GM12873 (cell line): Measurements from ENCODE around the gene RFX2.

ENCODE experiments used
- TF ChIP-seq, protein P1 (sequence below): IDR thresholded peaks from 2 replicates; pipeline ENCODE4 v1.5.1; 2012; ENCODE audit warnings: low read depth, mild to moderate bottlenecking, moderate library complexity, low read length, control low read depth; ENCODE audit not compliant: insufficient read depth; ENCODE audit errors: missing control alignments

The RFX2 gene

DNA sequence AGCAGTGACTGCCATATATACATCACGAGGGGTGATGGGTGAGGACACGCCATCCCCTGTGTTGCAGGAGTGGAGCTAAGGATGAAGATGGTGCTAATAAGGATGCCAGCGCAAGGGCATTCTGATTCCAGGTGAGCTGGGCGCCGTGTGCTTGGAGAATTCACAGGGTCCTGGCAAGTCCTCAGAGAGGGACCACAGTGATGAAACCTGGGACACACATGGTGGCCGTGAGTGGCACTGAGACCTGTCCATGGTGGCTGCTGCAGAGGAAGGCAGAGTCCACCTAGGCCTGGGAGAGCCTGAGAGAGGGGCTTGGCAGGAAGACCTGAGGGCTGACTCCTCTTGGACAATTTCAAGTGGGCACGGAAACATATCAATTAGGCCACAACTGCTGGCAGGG is 65.2 kb downstream of the RFX2 start:
- TF ChIP-seq, protein P1, sequence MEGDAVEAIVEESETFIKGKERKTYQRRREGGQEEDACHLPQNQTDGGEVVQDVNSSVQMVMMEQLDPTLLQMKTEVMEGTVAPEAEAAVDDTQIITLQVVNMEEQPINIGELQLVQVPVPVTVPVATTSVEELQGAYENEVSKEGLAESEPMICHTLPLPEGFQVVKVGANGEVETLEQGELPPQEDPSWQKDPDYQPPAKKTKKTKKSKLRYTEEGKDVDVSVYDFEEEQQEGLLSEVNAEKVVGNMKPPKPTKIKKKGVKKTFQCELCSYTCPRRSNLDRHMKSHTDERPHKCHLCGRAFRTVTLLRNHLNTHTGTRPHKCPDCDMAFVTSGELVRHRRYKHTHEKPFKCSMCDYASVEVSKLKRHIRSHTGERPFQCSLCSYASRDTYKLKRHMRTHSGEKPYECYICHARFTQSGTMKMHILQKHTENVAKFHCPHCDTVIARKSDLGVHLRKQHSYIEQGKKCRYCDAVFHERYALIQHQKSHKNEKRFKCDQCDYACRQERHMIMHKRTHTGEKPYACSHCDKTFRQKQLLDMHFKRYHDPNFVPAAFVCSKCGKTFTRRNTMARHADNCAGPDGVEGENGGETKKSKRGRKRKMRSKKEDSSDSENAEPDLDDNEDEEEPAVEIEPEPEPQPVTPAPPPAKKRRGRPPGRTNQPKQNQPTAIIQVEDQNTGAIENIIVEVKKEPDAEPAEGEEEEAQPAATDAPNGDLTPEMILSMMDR = no peak

DNA sequence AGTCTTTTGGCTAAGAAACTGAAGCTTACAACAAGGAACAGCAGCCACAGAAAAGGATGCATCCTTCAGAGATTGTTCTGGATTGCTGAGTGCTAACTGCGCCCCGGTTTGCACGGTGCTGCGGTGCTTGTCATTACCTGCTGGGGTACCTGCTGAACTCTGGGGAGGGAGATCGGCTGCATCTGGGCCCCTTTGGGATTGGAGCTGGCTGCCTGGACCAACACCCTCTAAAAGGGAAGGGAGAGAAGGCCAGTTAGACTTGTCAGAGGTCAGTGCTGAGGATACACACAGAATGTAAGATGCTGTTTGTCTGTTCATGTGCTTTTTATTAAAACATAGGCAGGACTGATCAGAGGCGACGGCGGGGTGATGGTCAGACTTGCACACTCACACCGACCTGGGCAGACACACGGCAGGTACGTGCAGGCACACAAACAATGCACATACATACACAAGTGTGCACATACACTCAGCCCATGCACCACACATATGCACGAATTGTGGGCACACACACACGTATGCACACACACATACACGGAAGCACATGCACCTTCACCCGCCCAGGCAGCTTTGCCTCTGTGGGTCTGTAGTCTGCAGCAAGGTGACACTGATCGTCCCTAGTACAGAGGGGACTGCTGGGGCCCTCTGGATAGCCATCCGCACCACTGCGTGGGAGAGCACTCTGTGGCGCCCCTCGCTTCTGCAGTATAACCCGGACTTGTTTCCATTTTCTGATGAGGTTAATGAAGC is 66.1 kb downstream of the RFX2 start:
- TF ChIP-seq, protein P1 = no peak

DNA sequence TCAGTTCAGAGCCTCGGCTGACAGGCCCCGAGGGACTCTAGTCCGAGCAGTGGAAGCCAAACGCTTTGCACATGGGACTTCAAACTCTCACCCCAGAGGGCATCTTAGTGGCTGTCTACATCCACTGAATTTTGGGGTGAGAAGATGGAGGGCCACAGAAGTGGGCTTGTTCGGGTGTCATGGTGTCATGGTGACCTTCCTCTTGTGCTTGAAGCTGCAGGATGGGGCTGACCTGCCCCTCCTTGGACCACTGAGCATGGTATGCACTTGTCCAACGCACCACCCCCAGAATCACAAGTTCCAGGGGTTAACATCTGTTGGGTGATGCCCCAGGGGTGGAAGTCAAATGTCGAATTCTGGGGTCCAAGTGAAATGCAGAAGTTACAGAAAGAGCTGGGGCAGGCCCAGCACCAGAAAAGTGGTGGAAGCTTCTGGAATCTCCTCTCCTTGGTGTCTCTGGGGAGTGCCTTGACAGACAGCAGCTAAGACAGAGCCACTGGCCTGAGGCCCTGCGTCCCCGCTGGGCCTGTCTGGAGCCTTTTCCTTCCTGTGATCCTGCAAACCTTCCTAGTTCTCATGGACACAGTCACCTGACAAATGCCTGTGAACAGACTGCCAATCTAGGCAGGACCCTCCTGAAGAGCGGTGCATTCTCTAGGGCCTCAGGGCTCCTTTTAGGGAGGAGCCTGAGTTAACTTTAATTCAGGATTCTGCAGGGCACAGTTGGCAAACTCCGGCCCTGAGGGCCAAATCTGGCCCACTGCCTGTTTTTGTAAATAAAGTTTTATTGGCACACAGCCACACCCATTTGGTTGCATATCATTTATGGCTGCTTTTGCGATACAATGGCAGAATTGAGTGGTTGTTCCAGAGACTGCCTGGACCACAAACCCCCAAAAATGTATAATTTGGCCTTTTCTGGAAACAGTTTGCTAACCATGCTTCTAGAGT is 67.2 kb downstream of the RFX2 start:
- TF ChIP-seq, protein P1 = no peak

DNA sequence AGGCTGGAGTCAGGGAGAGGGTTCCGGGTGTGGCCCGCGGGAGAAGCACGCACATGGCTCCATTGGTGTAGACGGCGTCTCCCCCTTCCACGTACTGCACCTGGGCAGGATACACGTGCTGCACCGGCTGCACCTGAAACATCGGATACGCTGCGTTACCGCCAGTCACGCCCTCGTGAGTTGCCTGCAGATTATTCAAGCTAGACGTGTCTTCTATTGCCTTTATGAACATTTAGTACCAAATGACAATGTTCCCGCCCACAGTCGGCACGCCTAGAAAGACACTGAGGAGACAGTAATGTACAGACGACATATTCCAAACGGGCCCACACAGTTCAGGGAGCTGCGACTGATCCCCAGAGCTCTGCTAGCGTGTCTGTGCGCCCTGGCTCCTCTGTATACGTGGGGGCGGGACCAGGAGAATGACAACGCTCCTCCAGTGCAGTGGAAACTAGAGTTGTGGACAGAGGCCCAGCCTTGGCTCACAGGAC is 68.3 kb downstream of the RFX2 start:
- TF ChIP-seq, protein P1 = no peak

DNA sequence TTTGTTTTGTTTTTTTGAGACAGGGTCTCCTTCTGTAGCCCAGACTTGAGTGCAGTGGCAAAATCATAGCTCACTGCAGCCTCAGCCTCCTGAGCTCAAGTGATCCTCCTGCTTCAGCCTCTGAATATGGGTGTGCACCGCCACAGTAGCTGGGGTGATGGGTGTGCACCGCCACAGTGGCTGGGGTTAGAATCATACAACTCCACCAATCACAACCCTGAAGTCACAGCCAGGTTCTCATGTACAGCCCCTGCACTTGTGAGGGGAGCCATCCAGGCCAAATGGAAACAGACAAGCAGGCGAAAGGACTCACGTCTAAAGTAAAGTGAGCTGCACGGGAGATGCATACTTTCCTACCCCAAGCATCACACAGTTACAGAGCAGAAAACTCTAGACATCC is 69.2 kb downstream of the RFX2 start:
- TF ChIP-seq, protein P1 = no peak

DNA sequence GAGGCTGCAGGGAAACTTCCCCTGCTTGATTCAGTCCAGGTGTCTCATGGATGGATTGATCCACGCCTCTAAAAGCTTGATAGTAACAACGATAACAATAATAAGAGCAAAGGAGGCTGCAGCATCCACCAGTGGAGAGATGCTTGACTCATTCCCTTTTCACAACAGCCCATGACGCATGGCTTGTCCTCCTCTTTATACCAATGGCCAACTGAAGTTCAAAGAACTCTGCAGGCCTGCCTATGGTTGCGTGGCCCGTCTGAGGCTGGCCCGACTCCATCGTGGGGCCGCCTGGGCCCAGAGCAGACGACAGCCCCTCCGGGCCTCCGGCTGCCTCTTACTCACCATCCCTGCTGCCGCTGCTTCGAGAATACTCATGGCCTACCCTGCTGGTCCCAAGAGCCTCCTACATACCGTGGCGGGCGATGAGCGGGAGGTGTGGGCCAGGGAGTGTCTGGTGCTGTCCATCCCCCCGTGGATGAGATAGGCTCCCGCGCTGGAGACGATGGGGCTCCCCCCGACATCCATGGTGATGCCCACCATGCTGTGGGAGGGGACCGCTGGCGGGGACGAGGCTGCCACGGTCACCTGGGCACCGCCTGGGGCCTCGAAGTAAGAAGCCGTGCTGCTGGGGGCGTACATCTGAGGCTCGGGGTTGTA is 70.6 kb downstream of the RFX2 start:
- TF ChIP-seq, protein P1 = no peak
